ENCODE measurements around the gene ATP1B3. TPM values are rescaled to one million over a fixed set of nuclear protein-coding genes. Genes with fewer than 3 reads are reported as not detected.
"Not testable (repeated sequence)": the region's sequence is repeated elsewhere in the genome, so short reads cannot be mapped to it uniquely, and the experiment has no call there.

The ATP1B3 gene
- total RNA-seq, 8 experiments from 2014 or later, result 49.5 to 173 (median 65.8) TPM

GRCh38 chr3:141972399-141972798, 96.0 kb downstream of the ATP1B3 start:
- no peak overlapping the region for H3K4me3 ChIP-seq
- peak in 4 of 8 experiments; percentile 45 to 89 (median 84) for ATAC-seq (replicated peaks in 6 of 8)
- in situ Hi-C loops (cut with MboI; ENCODE audit: low pct_unique_long_range_greater_than_20kb in 2 of 9, low sequenced_read_pairs in 9 of 9, unreplicated experiment in 9 of 9), result no loop called here
- no peaks in the 10 kb centered on the region for H3K4me1 ChIP-seq (replicated peaks in 1 of 2)
- H3K27ac ChIP-seq, result no peak overlapping the region
- WGBS, 10 experiments, result 40 to 100% (median 83%) methylated on average over 1 to 2 of the region's 2 CpGs; no CpG with 5 or more reads in 1 of the 10 experiments

- H3K27ac ChIP-seq; in situ Hi-C loops (cut with MboI; ENCODE audit: low pct_unique_long_range_greater_than_20kb in 2 of 9, low sequenced_read_pairs in 9 of 9, unreplicated experiment in 9 of 9); ATAC-seq (replicated peaks in 6 of 8); H3K4me3 ChIP-seq; H3K4me1 ChIP-seq (replicated peaks in 1 of 2): not testable (repeated sequence)
- 83 to 100% (median 100%) methylated on average over 1 to 7 of the region's 8 CpGs for WGBS, 10 experiments
Measured at GRCh38 chr3:141974777-141975176, 98.3 kb downstream of the ATP1B3 start.

Other genes with a start within 250 kb of the ATP1B3 start
- gene RNF7, start 138.3 kb upstream of the ATP1B3 start, total RNA-seq, result 100 to 1,000 TPM in 2 of 8 experiments, 10 to 100 TPM in 6; 70.5 to 140 (median 91.8) TPM
- under 1 TPM in 3 of 8 experiments, not detected in 5; 0.05 to 0.19 (median 0.08) TPM for gene GRK7, start 113.2 kb upstream of the ATP1B3 start, total RNA-seq

All from motor neuron (in vitro differentiated cells).